Calu3 (cell line): Measurements from ENCODE around the gene CALM1. TPM values are rescaled to one million over a fixed set of nuclear protein-coding genes. Genes with fewer than 3 reads are reported as not detected.

Source experiments
- Bru-seq: library from RNA; stranded (reverse); fragments of 400-500 nt; gene quantifications from one replicate; lab custom pipeline; 2021; lab: Mats Ljungman, UMichigan
- BruChase-seq, 2 experiments: library from RNA; stranded (reverse); fragments of 400-500 nt; gene quantifications; one replicate each; lab custom pipeline; 2021; lab: Mats Ljungman, UMichigan
- BruUV-seq: library from RNA; stranded (reverse); fragments of 400-500 nt; replicated peaks from 2 replicates; lab custom pipeline; 2021; lab: Mats Ljungman, UMichigan
- CTCF ChIA-PET: fragments of 300-600 bp; sonication (Branson Sonifier 250); formaldehyde crosslinking; loops from one replicate; lab custom pipeline; 2022; ENCODE audit warnings: antibody characterized with exemption; lab: Charles Lee
- DNase-seq: peaks from one replicate; pipeline ENCODE4 v3.0.0; 2022
- H3K27ac Mint-ChIP-seq: one replicate; pipeline ENCODE4 v1.8.0; 2022; ENCODE audit warnings: mixed read lengths; ENCODE audit not compliant: unreplicated experiment
- H3K27me3 Mint-ChIP-seq: one replicate; pipeline ENCODE4 v1.8.0; 2022; ENCODE audit warnings: mixed read lengths; ENCODE audit not compliant: unreplicated experiment
- H3K36me3 Mint-ChIP-seq: one replicate; pipeline ENCODE4 v1.8.0; 2022; ENCODE audit warnings: mild to moderate bottlenecking, moderate library complexity, mixed read lengths; ENCODE audit not compliant: insufficient read depth, unreplicated experiment
- H3K4me1 Mint-ChIP-seq: one replicate; pipeline ENCODE4 v1.8.0; 2022; ENCODE audit warnings: mild to moderate bottlenecking, low read depth, mixed read lengths; ENCODE audit not compliant: unreplicated experiment
- H3K4me3 Mint-ChIP-seq: one replicate; pipeline ENCODE4 v1.8.0; 2022; ENCODE audit warnings: mild to moderate bottlenecking, low read depth, moderate library complexity, mixed read lengths; ENCODE audit not compliant: unreplicated experiment
- H3K9me3 Mint-ChIP-seq: one replicate; pipeline ENCODE4 v1.8.0; 2022; ENCODE audit warnings: low read depth, mixed read lengths; ENCODE audit not compliant: unreplicated experiment
- intact Hi-C: fragments of 100-400 bp; cut with micrococcal nuclease; formaldehyde crosslinking; loops from one replicate; pipeline ENCODE4 v1.10.0; 2022; ENCODE audit not compliant: unreplicated experiment
- long read RNA-seq: library from polyadenylated mRNA; stranded (forward); transcript quantifications from one replicate; pipeline ENCODE4 v2.0.0, GENCODE V29; 2022
- total RNA-seq: library from RNA; stranded (reverse); gene quantifications from 2 replicates; pipeline ENCODE4 v1.2.3, GENCODE V29; 2022
- TF ChIP-seq, protein P1 (sequence below): fragments of 200-600 bp; IDR thresholded peaks from one replicate; pipeline ENCODE4 v1.8.0; 2022; ENCODE audit warnings: antibody characterized with exemption; ENCODE audit not compliant: unreplicated experiment

CALM1 gene
- total RNA-seq (236 and 242 TPM in 2 replicates), Bru-seq, nascent RNA (percentile 92 among the genes with signal in this experiment), BruChase-seq, experiment 1, labeled RNA remaining after a 6-hour chase (percentile 99 among the genes with signal in this experiment), BruChase-seq, experiment 2, labeled RNA remaining after a 2-hour chase (percentile 97 among the genes with signal in this experiment)
- long read RNA-seq, full-length matches to known transcripts = 939 of 971 reads
- long read RNA-seq, partial matches to known transcripts = 1 of 971 reads
- long read RNA-seq, other reads (novel, unspliced or antisense) = 31 of 971 reads

DNA sequence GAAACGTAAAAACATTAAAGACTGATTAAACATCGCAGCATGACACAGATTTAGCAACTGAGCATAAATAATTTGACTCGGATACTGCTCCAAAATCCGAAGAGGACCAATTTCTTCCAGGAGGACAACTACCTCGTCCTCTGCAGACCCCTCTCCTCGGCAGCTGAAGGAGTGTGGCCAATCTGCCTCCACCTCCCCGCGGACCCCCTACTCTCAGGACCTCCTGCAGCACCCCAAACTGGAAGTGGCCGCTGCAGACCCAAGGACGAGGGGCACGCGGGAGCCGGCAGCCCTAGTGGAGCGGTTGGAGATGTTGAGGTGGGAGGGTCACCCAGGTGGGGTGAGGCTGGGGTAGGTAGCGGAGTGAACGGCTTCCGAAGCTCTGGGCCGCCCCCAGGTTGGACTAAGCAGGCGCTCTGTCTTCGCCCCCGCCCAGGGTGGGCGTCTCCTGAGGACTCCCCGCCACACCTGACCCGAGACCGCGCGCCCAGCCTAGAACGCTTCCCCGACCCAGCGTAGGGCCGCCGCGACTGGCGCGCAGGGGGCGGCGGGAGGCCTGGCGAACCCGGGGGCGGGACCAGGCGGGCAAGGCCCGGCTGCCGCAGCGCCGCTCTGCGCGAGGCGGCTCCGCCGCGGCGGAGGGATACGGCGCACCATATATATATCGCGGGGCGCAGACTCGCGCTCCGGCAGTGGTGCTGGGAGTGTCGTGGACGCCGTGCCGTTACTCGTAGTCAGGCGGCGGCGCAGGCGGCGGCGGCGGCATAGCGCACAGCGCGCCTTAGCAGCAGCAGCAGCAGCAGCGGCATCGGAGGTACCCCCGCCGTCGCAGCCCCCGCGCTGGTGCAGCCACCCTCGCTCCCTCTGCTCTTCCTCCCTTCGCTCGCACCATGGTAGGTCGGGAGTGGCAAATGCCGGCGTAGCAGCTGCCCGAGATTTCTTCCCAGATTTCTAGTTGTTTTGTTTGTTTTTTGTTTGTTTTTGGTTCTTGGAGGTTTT, at the start of gene CALM1:
Gene CALM1, plus strand, starts transcription at position 689 of the 999 bp plus-strand sequence. Its CDS starts 202 bp downstream, at position 891.
- no peaks in the 10 kb centered on the region for H3K27me3 Mint-ChIP-seq
- CTCF ChIA-PET = interaction anchor here (1.3 kb wide), 1 partner anchor 95 kb away, joined by 8 read pairs; no protein-coding TSS in a partner anchor
- peaks cover 11% of the 10 kb centered on the region for H3K4me1 Mint-ChIP-seq
- peaks cover 45% of the 10 kb centered on the region for H3K36me3 Mint-ChIP-seq
- peak within 1 kb of the TSS; percentile 85 for H3K4me3 Mint-ChIP-seq
- H3K27ac Mint-ChIP-seq = peak within 1 kb of the TSS; percentile 94
- BruUV-seq = TSS peak; percentile 89
- TF ChIP-seq, protein P1, sequence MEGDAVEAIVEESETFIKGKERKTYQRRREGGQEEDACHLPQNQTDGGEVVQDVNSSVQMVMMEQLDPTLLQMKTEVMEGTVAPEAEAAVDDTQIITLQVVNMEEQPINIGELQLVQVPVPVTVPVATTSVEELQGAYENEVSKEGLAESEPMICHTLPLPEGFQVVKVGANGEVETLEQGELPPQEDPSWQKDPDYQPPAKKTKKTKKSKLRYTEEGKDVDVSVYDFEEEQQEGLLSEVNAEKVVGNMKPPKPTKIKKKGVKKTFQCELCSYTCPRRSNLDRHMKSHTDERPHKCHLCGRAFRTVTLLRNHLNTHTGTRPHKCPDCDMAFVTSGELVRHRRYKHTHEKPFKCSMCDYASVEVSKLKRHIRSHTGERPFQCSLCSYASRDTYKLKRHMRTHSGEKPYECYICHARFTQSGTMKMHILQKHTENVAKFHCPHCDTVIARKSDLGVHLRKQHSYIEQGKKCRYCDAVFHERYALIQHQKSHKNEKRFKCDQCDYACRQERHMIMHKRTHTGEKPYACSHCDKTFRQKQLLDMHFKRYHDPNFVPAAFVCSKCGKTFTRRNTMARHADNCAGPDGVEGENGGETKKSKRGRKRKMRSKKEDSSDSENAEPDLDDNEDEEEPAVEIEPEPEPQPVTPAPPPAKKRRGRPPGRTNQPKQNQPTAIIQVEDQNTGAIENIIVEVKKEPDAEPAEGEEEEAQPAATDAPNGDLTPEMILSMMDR = no peak
- DNase-seq = peak; percentile 96
- intact Hi-C loops = loop anchor here (5.0 kb wide), 1 partner anchor 116 kb away; no protein-coding TSS in a partner anchor
- H3K9me3 Mint-ChIP-seq = no peaks in the 10 kb centered on the region

DNA sequence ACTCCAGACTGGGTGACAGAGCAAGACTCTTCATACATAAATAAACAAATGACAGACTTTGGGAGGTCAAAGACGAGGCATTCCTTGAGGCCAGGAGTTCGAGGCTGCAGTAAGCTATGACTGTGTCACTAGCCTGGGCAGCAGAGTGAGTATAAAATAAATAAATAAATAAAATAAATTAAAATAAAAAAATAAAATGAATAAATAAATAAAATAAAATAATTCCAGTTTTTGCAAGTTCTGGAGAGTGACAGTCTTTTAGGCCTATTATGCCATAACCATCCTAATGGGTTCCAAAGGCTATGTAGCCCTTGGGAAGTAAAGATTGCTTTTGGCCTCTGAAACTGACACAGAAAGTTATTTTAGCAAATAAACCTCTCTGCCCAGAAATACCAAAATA, 48.6 kb upstream of the CALM1 start:
- no peaks in the 10 kb centered on the region for H3K27me3 Mint-ChIP-seq
- H3K27ac Mint-ChIP-seq = no peak overlapping the region
- H3K36me3 Mint-ChIP-seq = no peaks in the 10 kb centered on the region
- no peaks in the 10 kb centered on the region for H3K9me3 Mint-ChIP-seq
- H3K4me3 Mint-ChIP-seq = no peak overlapping the region
- TF ChIP-seq, protein P1 = no peak
- no peak for DNase-seq
- peaks cover 9% of the 10 kb centered on the region for H3K4me1 Mint-ChIP-seq
- intact Hi-C loops = no loop called here
- CTCF ChIA-PET = no interaction called here
- BruUV-seq = no TSS peak

DNA sequence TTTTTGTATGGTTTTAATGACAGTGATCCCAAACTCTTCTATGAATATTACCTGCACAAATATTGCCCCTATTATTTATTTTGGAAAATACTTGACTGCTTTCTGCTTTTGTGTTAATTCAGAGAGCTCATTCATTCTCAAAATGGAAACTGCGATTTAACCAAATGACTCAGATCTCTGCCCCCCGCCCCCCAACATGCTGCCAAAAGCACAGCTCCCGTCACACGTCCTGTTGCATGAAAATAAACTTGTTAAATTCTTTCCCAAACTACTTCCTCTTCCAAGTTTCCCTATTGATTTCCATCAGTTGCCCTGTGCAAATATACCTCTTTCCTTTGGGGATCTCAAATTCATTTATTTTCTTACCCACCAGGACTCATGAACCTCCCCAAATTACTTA, 47.1 kb upstream of the CALM1 start:
- TF ChIP-seq, protein P1 = no peak
- no peaks in the 10 kb centered on the region for H3K36me3 Mint-ChIP-seq
- intact Hi-C loops = no loop called here
- CTCF ChIA-PET = interaction anchor here (0.7 kb wide), 1 partner anchor 12 kb away, joined by 3 read pairs; no protein-coding TSS in a partner anchor
- no peak overlapping the region for H3K4me3 Mint-ChIP-seq
- peaks cover 9% of the 10 kb centered on the region for H3K4me1 Mint-ChIP-seq
- H3K27me3 Mint-ChIP-seq = no peaks in the 10 kb centered on the region
- no TSS peak for BruUV-seq
- no peaks in the 10 kb centered on the region for H3K9me3 Mint-ChIP-seq
- DNase-seq = no peak
- no peak overlapping the region for H3K27ac Mint-ChIP-seq

DNA sequence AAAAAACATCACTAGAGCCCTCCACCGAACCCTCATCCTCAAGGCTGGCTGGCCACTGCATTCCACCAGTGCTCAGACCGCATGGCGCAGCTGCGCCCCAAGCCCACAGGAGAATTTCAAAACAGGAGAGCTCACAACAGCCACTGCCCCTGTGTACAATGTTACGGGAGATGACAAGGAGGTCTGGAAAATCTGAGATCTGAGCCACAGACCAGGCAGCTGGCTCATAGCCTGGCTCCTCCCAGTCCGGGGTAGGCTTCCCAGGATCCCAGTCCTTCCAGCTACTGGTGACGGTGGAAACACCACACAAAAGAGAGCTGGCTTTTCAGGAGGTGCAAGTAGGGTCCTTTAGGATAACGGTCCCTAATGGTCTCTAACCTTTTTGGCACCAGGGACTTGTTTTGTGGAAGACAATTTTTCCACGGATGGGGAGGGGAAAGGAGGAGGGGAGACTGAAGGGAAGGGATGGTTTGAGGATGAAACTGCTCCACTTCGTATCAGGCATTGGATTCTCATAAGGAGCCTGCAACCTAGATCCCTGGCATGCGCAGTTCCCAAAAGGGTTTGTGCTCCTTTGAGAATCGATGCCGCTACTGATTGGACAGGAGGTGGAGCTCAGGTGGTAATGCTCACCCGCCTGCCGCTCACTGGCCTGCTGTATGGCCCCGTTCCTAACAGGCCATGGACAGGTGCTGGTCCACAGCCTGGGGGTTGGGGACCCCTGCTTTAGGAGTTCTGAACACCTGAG, 42.1 kb upstream of the CALM1 start:
- CTCF ChIA-PET = no interaction called here
- DNase-seq = no peak
- TF ChIP-seq, protein P1 = no peak
- no peak overlapping the region for H3K4me3 Mint-ChIP-seq
- no peaks in the 10 kb centered on the region for H3K9me3 Mint-ChIP-seq
- H3K27me3 Mint-ChIP-seq = no peaks in the 10 kb centered on the region
- no peak overlapping the region for H3K27ac Mint-ChIP-seq
- H3K36me3 Mint-ChIP-seq = no peaks in the 10 kb centered on the region
- BruUV-seq = no TSS peak
- H3K4me1 Mint-ChIP-seq = peaks cover 6% of the 10 kb centered on the region
- intact Hi-C loops = no loop called here
